Measurements from ENCODE around the gene CDH23. TPM values are rescaled to one million over a fixed set of nuclear protein-coding genes. Genes with fewer than 3 reads are reported as not detected.

CDH23 gene
- total and polyA plus RNA-seq, 10 of the 15 experiments (the other 5 are each of a cell fraction or from before 2014, with no cell fraction given): 0.09 to 0.40 (median 0.15) TPM; not detected in 1

DNA sequence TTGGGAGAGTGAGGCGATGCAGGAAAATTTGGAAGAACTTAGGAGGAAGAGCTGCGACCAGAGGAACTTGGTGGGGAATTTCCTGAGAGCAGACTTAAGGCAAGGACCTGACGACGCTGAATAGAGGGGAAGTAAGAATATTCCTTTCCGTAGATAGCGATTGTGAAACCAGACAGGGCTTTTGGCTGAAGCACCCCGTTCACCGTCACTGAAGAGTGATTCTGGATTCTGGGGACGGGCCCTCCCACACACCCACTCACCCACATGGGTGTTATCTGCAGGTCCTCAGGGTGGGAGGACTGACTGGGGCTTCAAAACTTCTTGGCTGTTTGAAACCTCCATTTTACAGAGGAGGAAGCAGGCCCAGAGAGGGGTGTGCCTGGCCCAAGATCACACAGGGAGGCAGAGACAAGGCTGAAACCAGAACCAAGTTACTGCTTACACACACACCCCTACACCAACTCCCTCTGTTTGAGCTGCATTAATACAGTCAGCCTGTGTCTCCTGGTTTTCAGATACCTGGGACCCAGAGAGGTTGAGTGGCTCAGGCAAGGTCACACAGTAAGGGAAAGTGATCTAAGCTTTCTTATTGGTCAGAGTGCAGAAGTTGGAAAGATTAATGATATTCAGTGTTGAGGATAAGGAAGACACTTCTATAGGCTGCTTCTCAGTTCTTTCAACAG lies 37.2 kb upstream of the CDH23 start (continued):
- TF ChIP-seq, protein P1, sequence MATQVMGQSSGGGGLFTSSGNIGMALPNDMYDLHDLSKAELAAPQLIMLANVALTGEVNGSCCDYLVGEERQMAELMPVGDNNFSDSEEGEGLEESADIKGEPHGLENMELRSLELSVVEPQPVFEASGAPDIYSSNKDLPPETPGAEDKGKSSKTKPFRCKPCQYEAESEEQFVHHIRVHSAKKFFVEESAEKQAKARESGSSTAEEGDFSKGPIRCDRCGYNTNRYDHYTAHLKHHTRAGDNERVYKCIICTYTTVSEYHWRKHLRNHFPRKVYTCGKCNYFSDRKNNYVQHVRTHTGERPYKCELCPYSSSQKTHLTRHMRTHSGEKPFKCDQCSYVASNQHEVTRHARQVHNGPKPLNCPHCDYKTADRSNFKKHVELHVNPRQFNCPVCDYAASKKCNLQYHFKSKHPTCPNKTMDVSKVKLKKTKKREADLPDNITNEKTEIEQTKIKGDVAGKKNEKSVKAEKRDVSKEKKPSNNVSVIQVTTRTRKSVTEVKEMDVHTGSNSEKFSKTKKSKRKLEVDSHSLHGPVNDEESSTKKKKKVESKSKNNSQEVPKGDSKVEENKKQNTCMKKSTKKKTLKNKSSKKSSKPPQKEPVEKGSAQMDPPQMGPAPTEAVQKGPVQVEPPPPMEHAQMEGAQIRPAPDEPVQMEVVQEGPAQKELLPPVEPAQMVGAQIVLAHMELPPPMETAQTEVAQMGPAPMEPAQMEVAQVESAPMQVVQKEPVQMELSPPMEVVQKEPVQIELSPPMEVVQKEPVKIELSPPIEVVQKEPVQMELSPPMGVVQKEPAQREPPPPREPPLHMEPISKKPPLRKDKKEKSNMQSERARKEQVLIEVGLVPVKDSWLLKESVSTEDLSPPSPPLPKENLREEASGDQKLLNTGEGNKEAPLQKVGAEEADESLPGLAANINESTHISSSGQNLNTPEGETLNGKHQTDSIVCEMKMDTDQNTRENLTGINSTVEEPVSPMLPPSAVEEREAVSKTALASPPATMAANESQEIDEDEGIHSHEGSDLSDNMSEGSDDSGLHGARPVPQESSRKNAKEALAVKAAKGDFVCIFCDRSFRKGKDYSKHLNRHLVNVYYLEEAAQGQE (IDR thresholded peaks at IDR 0.05; ENCODE audit: low read depth, low read length): no peak
- TF ChIP-seq, protein P2, sequence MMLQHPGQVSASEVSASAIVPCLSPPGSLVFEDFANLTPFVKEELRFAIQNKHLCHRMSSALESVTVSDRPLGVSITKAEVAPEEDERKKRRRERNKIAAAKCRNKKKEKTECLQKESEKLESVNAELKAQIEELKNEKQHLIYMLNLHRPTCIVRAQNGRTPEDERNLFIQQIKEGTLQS (IDR thresholded peaks at IDR 0.05; ENCODE audit: borderline replicate concordance, extremely low read depth, low read depth, low read length): no peak
- peak; percentile 47; the same call in 1 of the 2 replicates for TF ChIP-seq RELB (IDR thresholded peaks at IDR 0.05; ENCODE audit: low read depth)
- TF ChIP-seq, protein P3, sequence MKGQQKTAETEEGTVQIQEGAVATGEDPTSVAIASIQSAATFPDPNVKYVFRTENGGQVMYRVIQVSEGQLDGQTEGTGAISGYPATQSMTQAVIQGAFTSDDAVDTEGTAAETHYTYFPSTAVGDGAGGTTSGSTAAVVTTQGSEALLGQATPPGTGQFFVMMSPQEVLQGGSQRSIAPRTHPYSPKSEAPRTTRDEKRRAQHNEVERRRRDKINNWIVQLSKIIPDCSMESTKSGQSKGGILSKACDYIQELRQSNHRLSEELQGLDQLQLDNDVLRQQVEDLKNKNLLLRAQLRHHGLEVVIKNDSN (IDR thresholded peaks at IDR 0.05; ENCODE audit: borderline replicate concordance, extremely low read length, insufficient read depth, low read depth, low read length): no peak
- TF ChIP-seq BHLHE40 (IDR thresholded peaks at IDR 0.05; ENCODE audit: borderline replicate concordance in 1 of 2, low read depth in 2 of 2, low read length in 1 of 2): peak in 1 of 2 experiments; percentile 26; a peak in 1 of 4 replicates
- TF ChIP-seq ZSCAN29 (IDR thresholded peaks at IDR 0.05): no peak
- TF ChIP-seq SMC3 (IDR thresholded peaks at IDR 0.05; ENCODE audit: borderline replicate concordance, low read length): no peak
- peak; percentile 15; the same call in 1 of the 2 replicates for TF ChIP-seq HDGF (IDR thresholded peaks at IDR 0.05)
- TF ChIP-seq MEF2A (IDR thresholded peaks at IDR 0.05; ENCODE audit: insufficient read depth, low read depth, low read length): 0 out of 2 replicates have a peak, but pooled peaks have one; percentile 8
- no peak for TF ChIP-seq SIX5 (IDR thresholded peaks at IDR 0.05; ENCODE audit: low read depth, low read length, severe bottlenecking)
- no peak for TF ChIP-seq MYC (IDR thresholded peaks at IDR 0.05; ENCODE audit: insufficient read depth, insufficient read length, insufficient replicate concordance, low read length, severe bottlenecking)
- no peak for TF ChIP-seq RBBP5 (conservative IDR thresholded peaks at IDR 0.05)
- TF ChIP-seq SRF (IDR thresholded peaks at IDR 0.05; ENCODE audit: low read depth in 2 of 2, low read length in 2 of 2): no peak
- no peak for TF ChIP-seq EED (IDR thresholded peaks at IDR 0.05; ENCODE audit: low read depth)
- no peak for TF ChIP-seq TARDBP (IDR thresholded peaks at IDR 0.05; ENCODE audit: borderline replicate concordance)
- no peak for TF ChIP-seq ZNF24 (IDR thresholded peaks at IDR 0.05)
- TF ChIP-seq BCLAF1 (IDR thresholded peaks at IDR 0.05): no peak
- no peak for TF ChIP-seq SMAD1 (IDR thresholded peaks at IDR 0.05; ENCODE audit: low read depth, partially characterized antibody)
- TF ChIP-seq ZNF274 (IDR thresholded peaks at IDR 0.05; ENCODE audit: insufficient read depth, insufficient read length): no peak
- TF ChIP-seq WRNIP1 (IDR thresholded peaks at IDR 0.05; ENCODE audit: borderline replicate concordance, low read depth, low read length): no peak

All from GM12878 (cell line).